Astrocyte (in vitro differentiated cells and primary cell): ENCODE data around the gene ADCK1. TPM values are rescaled to one million over a fixed set of nuclear protein-coding genes. Genes with fewer than 3 reads are reported as not detected.

Experiments used
- DNase-seq: peaks from one replicate; pipeline ENCODE4 v3.0.0-alpha.2; 2010; ENCODE audit warnings: low read depth
- FAIRE-seq: peaks from 2 replicates; lab custom pipeline; 2011; peaks lifted over from hg19 to GRCh38; lab: Jason Lieb, UNC
- H2AFZ ChIP-seq: 2 replicates; pipeline ENCODE4 v1.6.0; 2012; ENCODE audit warnings: low read depth, low read length, inconsistent platforms
- H3K27ac ChIP-seq: 2 replicates; pipeline ENCODE4 v1.5.1; 2011; ENCODE audit warnings: low read depth, low read length, inconsistent platforms
- H3K27me3 ChIP-seq: 2 replicates; pipeline ENCODE4 v1.6.0; 2011; ENCODE audit warnings: low read length, inconsistent platforms; ENCODE audit not compliant: insufficient read depth
- H3K36me3 ChIP-seq: 2 replicates; pipeline ENCODE4 v1.5.1; 2011; ENCODE audit warnings: low read length, inconsistent platforms; ENCODE audit not compliant: insufficient read depth
- H3K4me1 ChIP-seq: 2 replicates; pipeline ENCODE4 v1.5.1; 2011; ENCODE audit warnings: low read length, inconsistent platforms; ENCODE audit not compliant: insufficient read depth
- H3K4me2 ChIP-seq: 2 replicates; pipeline ENCODE4 v1.6.0; 2012; ENCODE audit warnings: low read length, inconsistent platforms
- H3K4me3 ChIP-seq: 2 replicates; pipeline ENCODE4 v1.5.1; 2011; ENCODE audit warnings: low read depth, mild to moderate bottlenecking, low read length, inconsistent platforms; ENCODE audit not compliant: insufficient read depth
- H3K79me2 ChIP-seq: 2 replicates; pipeline ENCODE4 v1.6.0; 2012; ENCODE audit warnings: mild to moderate bottlenecking, low read length, inconsistent platforms; ENCODE audit not compliant: insufficient read depth
- H3K9ac ChIP-seq: 2 replicates; pipeline ENCODE4 v1.6.0; 2012; ENCODE audit warnings: mild to moderate bottlenecking, low read length, inconsistent platforms
- H3K9me3 ChIP-seq: 2 replicates; pipeline ENCODE4 v1.5.1; 2012; ENCODE audit warnings: low read depth, mild to moderate bottlenecking, low read length, inconsistent platforms; ENCODE audit not compliant: insufficient read depth
- H4K20me1 ChIP-seq: 2 replicates; pipeline ENCODE4 v1.6.0; 2012; ENCODE audit warnings: low read length, inconsistent platforms; ENCODE audit not compliant: insufficient read depth
- H3K27ac Mint-ChIP-seq: one replicate; pipeline ENCODE4 v1.8.0; 2021; ENCODE audit warnings: mild to moderate bottlenecking, mixed read lengths; ENCODE audit not compliant: unreplicated experiment
- H3K27me3 Mint-ChIP-seq: one replicate; pipeline ENCODE4 v1.8.0; 2021; ENCODE audit warnings: low read depth, mixed read lengths; ENCODE audit not compliant: unreplicated experiment
- H3K36me3 Mint-ChIP-seq: one replicate; pipeline ENCODE4 v1.8.0; 2021; ENCODE audit warnings: low read depth, mixed read lengths; ENCODE audit not compliant: unreplicated experiment
- H3K4me1 Mint-ChIP-seq: one replicate; pipeline ENCODE4 v1.8.0; 2021; ENCODE audit warnings: low read depth, mixed read lengths; ENCODE audit not compliant: unreplicated experiment
- H3K4me3 Mint-ChIP-seq: one replicate; pipeline ENCODE4 v1.8.0; 2021; ENCODE audit warnings: mild to moderate bottlenecking, moderate library complexity, mixed read lengths; ENCODE audit not compliant: unreplicated experiment
- H3K9me3 Mint-ChIP-seq: one replicate; pipeline ENCODE4 v1.8.0; 2021; ENCODE audit warnings: mild to moderate bottlenecking, mixed read lengths; ENCODE audit not compliant: unreplicated experiment
- CTCF ChIP-seq: IDR thresholded peaks from 2 replicates; pipeline ENCODE4 v1.5.1; 2011; ENCODE audit warnings: low read depth, mild to moderate bottlenecking, inconsistent platforms, low read length, moderate library complexity; ENCODE audit not compliant: insufficient read depth
- EZH2 ChIP-seq: IDR thresholded peaks from 2 replicates; pipeline ENCODE4 v1.6.1; 2012; ENCODE audit warnings: mild to moderate bottlenecking, low read length, inconsistent platforms; ENCODE audit not compliant: insufficient read depth
- total RNA-seq: library from RNA; stranded (reverse); gene quantifications from 2 replicates; pipeline ENCODE4 v1.2.1, GENCODE V29; 2021

ADCK1 gene
- total RNA-seq, 1 donor from 2014 or later: 5.8 TPM

GRCh38 chr14:77866932-77867331 lies 67.0 kb downstream of the ADCK1 start:
- TF ChIP-seq CTCF (no peak), EZH2 (no peak)
- DNase-seq: no peak
- Histone ChIP-seq H3K36me3 (no peaks in the 10 kb centered on the region), H3K27ac (no peak overlapping the region), H3K4me3 (no peak overlapping the region), H3K9ac (no peak overlapping the region), H3K9me3 (no peaks in the 10 kb centered on the region), H2AFZ (no peak overlapping the region), H3K4me1 (no peaks in the 10 kb centered on the region), H3K27me3 (no peaks in the 10 kb centered on the region), H4K20me1 (peaks cover 2% of the 10 kb centered on the region), H3K79me2 (no peaks in the 10 kb centered on the region), H3K4me2 (no peak overlapping the region)
- peaks cover 16% of the 10 kb centered on the region for H3K36me3 Mint-ChIP-seq
- H3K27me3 Mint-ChIP-seq: no peaks in the 10 kb centered on the region
- peaks cover 5% of the 10 kb centered on the region for H3K4me1 Mint-ChIP-seq
- H3K4me3 Mint-ChIP-seq: no peak overlapping the region
- no peak for FAIRE-seq
- H3K27ac Mint-ChIP-seq: no peak overlapping the region
- peaks cover 6% of the 10 kb centered on the region for H3K9me3 Mint-ChIP-seq

GRCh38 chr14:77867476-77867875 lies 67.6 kb downstream of the ADCK1 start:
- Histone ChIP-seq H3K9ac (no peak overlapping the region), H3K27ac (no peak overlapping the region), H3K36me3 (no peaks in the 10 kb centered on the region), H4K20me1 (no peaks in the 10 kb centered on the region), H3K79me2 (no peaks in the 10 kb centered on the region), H3K27me3 (no peaks in the 10 kb centered on the region), H3K9me3 (no peaks in the 10 kb centered on the region), H3K4me1 (no peaks in the 10 kb centered on the region), H2AFZ (no peak overlapping the region), H3K4me3 (no peak overlapping the region), H3K4me2 (no peak overlapping the region)
- peaks cover 6% of the 10 kb centered on the region for H3K9me3 Mint-ChIP-seq
- peaks cover 16% of the 10 kb centered on the region for H3K36me3 Mint-ChIP-seq
- no peak for FAIRE-seq
- no peak overlapping the region for H3K27ac Mint-ChIP-seq
- peaks cover 5% of the 10 kb centered on the region for H3K4me1 Mint-ChIP-seq
- TF ChIP-seq EZH2 (no peak), CTCF (no peak)
- DNase-seq: no peak
- H3K27me3 Mint-ChIP-seq: no peaks in the 10 kb centered on the region
- H3K4me3 Mint-ChIP-seq: no peak overlapping the region

GRCh38 chr14:77868552-77869285 lies 68.8 kb downstream of the ADCK1 start:
- no peak for FAIRE-seq
- no peak overlapping the region for H3K27ac ChIP-seq
- H2AFZ ChIP-seq: no peak overlapping the region
- no peak for DNase-seq
- Mint-ChIP-seq H3K4me1 (no peaks in the 10 kb centered on the region), H3K9me3 (peaks cover 8% of the 10 kb centered on the region), H3K36me3 (peaks cover 20% of the 10 kb centered on the region), H3K27me3 (no peaks in the 10 kb centered on the region), H3K4me3 (no peak overlapping the region), H3K27ac (no peak overlapping the region)
- H3K4me3 ChIP-seq: no peak overlapping the region
- H3K4me2 ChIP-seq: no peak overlapping the region
- H3K36me3 ChIP-seq: no peaks in the 10 kb centered on the region
- H4K20me1 ChIP-seq: no peaks in the 10 kb centered on the region
- TF ChIP-seq EZH2: no peak
- no peak for TF ChIP-seq CTCF
- H3K4me1 ChIP-seq: no peaks in the 10 kb centered on the region
- no peaks in the 10 kb centered on the region for H3K27me3 ChIP-seq
- no peaks in the 10 kb centered on the region for H3K79me2 ChIP-seq
- H3K9ac ChIP-seq: no peak overlapping the region
- H3K9me3 ChIP-seq: no peaks in the 10 kb centered on the region
